Stimulated activated CD8-positive, alpha-beta memory T cell treated with anti-CD3 and anti-CD28 coated beads, Interleukin-15, amount 100 ng/mL, for 24 hours (primary cell): ENCODE measurements around the gene UVRAG.
"Not testable (repeated sequence)": the region's sequence is repeated elsewhere in the genome, so short reads cannot be mapped to it uniquely, and the experiment has no call there.

ENCODE experiments used
- DNase-seq: peaks from one replicate; pipeline ENCODE4 v3.0.0-alpha.2; 2020; ENCODE audit warnings: low read depth

Gene UVRAG

DNA sequence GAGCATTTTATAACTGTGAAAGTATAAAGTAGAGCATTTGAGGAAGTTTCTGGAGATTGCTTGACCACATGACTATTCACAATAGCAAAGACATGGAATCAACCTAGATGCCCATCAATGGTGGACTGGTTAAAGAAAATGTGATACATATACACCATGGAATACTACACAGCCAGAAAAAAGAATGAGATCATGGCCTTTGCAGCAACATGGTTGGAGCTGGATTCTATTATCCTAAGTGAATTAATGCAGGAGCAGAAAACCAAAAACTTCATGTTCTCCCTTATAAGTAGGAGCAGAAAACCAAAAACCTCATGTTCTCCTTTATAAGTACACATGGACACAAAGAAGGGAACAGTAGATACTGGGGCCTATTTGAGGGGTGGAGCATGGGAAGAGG lies 30.3 kb downstream of the UVRAG start:
- no peak for DNase-seq

DNA sequence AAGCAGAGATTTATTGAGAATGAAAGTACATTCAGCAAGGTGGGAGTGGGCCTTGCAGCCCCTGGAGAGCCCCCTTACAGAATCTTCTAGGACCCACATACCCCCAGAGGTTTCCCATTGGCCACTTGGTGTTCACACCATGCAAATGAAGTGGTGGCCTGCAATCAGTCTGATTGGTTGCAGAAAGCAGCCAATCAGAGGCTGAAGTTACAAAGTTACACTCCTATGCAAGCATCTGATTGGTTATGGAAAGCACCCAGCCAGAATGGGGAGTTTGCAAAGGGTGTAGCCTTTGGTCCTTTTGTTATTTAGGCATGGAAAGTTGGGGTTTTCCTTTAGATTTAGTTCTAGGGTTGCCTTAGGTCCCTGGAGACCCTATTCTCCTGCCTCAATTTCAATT lies 34.9 kb downstream of the UVRAG start:
- DNase-seq: no peak

DNA sequence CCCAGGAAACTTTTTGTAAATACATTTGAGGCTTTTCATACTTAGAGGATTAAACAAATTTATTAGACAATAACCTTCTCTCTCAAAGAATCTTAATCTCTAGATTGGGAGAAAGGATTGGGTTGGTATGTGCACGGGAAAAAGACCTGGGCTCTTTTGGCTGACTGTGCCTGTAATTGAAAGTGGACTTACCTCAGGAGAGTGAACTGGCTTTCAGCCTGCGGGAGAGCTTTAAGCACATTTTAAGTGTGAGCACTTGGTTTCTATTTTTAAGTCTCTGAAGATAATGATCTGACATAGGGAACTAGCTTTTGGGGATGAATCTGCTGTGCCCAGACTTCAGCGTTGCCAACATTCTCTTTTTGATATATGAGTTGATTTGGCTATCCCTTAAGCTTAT lies 35.8 kb downstream of the UVRAG start:
- no peak for DNase-seq

DNA sequence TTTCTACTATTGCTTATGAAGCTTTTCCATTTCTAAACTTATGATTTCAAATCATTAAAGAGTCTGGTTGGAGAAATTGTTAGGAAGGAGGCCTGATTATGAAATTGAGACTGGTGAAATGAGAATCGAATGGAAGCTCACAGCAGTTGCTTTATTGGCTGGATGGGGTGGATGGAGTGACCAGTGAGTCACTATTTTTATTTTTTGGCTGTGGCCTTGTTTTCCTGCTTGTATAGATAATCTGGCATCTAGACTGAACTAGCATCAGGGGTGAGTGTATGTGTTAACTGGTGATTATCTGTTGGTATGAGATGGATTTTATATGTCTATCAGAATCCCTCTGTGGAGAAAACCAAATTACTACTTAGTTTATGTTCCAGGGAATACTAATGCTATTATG lies 36.2 kb downstream of the UVRAG start:
- DNase-seq: no peak

DNA sequence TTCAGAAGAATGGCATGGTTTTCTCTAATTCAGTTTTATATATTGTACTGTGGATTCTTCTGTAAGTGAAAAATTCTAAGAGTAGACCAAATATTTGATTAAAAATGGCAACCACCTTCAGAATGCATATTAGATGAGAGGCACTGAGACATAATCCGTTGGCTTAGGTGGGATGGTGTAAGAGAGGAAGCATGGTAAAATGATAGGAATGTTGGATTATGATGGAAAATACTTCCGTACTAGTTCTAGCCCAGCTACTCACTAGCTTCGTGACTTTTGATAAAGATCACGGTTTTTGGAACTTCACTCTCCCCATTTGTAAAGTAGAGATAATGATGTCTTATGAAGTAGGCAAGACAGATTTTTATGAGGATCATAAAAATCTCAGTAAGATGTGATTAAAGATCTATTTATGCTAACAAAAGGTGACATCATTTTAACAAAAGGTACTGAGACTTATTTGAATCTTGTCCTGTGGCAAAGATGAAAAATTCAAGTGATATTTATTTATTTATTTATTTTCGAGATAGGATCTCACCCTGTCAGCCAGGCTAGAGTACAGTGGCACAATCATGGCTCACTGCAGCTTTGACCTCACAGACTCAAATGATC lies 37.5 kb downstream of the UVRAG start:
- no peak for DNase-seq

DNA sequence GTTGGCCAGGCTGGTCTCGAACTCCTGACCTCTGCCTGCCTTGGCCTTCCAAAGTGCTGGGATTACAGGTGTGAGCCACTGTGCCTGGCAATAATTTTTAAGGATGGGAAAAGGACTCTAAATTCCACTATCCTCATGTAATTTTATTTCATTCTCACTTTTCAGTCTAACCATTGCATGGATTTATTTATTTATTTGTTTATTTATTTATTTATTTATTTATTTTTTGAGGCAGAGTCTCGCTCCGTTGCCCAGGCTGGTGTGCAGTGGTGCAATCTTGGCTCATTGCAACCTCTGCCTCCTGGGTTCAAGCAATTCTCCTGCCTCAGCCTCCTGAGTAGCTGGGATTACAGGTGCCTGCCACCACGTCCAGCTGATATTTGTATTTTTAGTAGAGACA lies 38.6 kb downstream of the UVRAG start:
- not testable (repeated sequence) for DNase-seq

DNA sequence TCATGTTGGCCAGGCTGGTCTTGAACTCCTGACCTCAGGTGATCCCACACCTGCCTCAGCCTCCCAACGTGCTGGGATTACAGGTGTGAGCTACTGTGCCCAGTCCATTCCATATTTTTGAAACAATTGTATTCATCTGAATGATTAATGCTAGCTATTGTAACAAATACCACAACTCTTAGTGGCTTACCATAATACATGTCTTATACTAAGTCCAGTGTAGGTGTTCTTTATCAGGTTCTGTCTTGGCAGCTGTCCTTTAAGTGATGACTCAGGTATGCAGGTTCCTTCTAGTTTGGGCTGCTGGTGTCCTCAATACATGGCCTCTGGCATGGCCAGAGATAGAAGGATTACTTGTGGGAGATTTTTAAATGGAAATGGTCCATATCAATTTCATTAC lies 39.0 kb downstream of the UVRAG start:
- DNase-seq: no peak

DNA sequence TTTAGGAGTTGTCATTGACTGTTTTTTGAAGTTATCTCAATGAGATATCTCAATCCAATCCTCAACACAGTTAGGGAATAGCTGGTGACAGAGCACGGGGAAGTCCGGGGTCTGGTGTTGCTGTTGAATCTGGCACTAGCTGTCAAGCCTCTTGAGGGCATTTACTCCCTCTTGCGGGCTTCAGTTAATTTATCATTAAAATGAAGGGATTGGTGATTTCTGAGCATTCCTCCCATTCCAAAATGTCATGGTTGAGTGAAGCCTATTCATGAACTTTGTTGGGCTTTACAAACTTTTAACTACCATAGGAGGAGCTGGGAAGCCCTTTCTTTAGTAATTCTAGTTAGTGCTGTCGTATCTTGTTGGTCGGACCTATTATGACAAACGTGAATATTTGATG lies 40.2 kb downstream of the UVRAG start:
- DNase-seq: no peak

DNA sequence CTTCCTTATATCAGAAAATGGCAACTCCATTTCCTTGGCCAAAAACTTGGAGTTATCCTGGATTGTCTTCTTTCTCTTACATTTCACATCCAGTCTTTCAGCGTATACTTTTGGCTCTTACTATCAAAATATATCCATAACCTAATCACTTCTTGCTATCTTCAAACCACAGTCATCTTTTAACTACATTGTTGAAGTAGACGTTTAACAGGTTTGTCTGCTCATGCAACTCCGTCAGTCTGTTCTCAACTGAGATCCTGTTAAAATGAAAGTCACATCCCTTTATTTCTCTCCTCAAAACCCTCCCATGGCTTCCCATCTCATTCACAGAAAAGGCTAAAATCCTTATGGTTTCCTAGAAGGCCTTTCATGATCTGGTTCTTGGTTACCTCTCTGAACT lies 41.9 kb downstream of the UVRAG start:
- DNase-seq: no peak

DNA sequence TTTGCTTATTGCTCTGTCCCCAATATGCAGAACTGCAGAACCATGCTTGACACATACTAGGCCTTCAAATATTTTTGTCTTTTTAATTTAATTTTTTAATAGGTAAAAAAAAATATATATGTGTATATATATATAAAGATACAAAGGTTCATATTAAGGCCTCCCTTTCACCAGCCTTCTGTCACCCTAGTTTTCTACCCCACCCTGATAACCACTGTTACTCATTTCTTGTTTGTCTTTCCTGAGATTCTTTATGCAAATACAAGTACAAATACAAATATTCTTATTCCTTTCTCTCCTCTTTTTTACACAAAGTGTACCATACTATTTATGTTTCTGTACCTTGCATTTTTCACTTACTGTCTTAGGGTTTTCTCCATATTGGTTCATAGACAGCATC lies 43.0 kb downstream of the UVRAG start:
- DNase-seq: no peak

DNA sequence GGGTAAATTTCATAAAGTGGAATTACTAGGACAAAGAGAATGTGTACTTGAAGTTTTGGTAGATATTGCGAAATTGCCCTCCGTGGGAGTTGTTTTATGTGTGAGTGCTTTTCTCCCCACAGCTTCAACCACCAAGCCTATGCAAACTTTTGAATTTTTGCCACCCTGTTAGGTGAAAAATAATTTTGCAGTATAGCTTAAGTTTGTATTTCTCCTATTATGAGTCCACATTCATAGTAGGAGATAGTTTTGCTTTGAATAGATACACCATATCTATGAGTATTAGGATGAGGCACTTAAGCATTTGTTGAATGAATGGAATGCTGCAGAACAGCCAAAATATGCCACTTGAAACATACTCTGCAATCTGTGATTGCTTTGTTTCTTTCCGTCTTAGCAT lies 43.6 kb downstream of the UVRAG start:
- no peak for DNase-seq

DNA sequence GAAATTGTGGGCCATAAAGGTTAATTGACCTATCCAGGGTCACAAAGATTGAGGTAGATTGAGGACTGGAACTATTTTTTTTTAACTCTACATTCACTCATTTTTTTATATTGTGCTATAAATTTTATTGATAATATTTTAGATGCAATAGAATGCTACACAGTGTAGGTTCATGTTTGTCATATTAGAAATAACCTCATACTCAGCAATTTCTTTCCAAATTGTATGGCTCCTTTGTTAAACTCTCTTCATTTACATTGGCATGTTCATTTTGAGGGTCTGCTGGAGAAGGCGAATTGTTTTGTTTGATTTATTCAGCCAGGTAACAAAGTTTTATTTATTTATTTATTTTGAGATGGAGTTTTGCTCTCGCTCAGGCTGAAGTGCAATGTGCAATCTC lies 44.6 kb downstream of the UVRAG start:
- no peak for DNase-seq

DNA sequence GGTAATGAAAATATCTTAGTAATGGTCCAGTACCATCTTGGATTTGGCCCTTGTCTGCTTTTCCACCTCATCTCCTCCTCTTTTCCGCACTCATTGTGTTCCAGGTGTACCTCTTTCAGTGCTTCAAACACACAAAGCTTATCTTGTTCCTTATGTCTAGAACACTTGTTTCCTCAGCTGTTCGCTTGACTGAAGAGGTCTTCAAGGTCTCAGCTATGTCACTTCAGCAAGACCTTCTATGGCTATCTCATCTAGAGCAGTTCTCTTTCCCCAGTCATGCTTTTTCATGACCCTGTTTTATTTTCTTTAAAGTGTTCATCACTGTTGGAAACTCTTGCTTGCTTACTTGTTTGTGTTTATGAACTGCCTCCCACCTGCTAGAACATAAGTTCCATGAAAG lies 47.4 kb downstream of the UVRAG start:
- DNase-seq: no peak

DNA sequence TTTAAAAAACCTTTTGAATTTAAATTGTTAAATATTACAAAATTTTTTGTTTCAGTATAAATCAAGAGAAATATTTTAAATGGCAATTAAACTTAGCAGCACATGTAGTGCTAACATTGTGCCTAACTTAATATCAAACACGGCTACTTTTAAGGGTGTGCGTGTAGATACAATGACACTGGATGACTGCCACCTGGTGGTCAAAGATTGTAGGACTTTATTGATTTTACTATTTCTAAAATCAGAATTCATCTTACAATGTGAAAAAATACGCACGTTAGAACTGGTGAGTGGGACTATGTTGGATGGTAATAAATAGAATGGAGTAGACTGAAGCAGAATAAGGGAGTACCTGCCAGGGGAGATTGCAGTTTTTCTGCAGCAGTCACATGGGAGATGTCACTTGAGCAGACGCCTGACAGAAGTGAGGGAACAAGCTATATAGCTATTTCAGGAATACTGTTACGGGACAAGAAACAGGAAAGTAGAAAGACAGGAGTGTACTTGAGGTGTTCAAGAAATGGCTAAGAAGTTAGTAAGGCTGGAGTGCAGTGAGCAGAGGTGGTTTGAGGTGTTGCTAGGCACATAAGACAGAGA lies 52.9 kb downstream of the UVRAG start:
- no peak for DNase-seq

DNA sequence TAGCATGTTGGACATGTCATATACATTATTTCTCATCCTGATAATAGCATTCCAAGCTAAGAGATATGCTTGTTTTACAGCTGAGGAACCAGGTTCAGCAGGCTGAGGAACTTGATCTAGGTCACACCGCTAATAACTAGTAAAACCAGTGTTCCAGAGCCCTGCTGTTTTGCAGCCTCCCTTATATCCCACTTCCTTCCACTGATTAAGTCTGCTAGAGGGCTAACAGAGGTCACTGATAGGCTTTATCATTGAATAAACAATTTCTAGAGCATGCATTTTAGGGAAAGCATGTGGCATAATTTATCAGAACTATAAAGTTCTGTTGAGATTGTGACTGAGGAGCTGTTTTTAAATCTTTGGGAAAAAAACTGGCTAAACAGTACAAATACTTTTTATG lies 54.0 kb downstream of the UVRAG start:
- no peak for DNase-seq

DNA sequence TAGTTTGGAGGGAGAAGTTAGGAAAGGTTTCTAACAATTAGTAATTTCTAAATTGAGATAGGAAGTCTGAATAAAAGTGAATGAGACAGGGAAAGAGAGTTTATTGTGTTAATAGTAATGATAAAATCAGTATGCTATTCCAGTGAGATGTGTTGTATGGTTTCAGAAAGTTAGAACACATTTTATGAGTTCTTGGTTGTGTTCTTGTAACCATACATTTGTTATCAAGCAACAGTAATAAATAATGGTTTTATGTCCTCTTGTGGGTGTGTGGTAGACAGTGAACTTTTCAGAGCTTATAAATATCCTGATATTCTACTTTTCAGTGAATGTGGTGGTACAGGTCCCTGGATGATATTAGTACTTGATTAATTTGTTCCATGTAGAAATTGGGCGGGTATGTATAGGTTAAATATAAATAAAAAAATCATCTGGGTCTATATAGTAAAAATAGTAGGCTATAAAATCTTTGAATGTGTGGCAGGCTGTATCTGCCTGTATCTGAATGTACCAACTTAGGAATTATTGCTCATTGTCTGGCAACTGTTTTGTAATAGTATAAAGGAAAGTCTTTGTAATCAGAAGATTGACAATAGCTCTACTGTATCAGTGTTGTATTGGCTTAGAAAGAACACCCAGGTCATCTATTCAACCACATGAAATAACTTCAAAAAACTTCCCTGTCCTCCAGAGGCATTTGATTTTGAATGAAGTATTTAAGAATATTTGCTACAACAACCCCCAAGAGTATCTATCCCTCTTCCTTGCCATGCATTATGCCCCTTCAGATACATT lies 54.8 kb downstream of the UVRAG start:
- DNase-seq: no peak

DNA sequence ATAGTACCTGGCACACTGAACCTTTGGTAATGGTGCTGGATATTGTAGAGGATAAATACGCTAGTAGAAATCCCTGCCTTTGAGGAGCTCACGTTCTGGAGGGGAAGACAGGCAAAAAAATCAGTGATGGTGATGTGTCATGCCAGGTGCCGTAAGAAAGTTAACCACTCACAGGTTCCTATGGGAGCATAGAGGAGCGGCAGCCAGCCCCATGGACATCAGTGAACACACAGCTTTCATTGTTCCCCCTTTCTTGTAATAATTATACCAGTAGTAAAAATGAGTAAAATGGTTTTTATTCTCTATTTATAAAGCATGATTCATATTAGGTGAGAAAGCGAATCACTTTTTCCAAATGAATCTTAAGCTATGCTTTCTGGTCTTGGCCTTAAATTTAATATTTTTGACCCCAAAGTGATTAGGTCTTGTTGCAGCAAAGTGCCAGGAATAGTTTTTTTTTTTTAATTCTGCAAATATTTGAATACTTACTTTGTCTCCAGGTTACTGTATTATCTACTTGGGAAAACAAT lies 57.9 kb downstream of the UVRAG start:
- DNase-seq: no peak

DNA sequence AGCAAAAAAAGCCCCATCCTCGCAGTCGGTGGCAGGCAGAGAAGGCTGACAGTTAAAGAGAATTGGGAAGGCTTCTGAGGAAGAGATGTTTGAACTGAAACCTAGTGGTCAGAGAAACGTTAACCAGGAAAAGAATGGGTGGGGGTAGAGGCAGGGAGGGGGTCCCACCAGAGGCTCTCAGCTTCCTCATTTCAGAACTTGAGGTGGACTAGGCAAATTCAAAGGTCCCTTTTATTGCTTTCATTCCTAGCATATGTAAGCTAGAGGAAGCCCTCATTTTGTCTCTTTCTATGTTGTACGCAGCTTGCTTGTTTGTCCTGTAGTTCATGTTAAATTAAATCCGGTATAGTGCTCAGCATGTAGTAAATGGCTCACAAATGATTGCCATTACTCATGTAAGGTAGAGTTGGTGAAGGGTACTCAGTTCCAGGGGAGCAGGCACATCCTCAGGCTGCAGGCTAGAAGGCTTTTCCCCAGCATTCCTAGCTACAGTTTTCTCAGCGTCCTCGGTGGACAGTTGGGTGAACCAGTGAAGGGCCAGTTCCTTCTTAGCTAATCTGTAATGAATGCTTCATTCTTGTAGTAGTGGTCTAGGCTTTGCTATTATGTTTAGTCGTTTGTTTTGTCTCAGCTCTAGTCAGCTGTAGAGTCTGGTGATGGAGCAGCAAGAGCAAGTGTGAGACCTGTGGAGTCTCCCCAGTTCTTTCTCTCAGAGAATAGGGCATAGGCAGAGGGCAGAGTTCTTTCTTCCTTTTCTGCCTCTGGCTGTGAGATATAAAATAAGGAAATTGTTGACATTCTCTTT lies 58.6 kb downstream of the UVRAG start:
- no peak for DNase-seq

DNA sequence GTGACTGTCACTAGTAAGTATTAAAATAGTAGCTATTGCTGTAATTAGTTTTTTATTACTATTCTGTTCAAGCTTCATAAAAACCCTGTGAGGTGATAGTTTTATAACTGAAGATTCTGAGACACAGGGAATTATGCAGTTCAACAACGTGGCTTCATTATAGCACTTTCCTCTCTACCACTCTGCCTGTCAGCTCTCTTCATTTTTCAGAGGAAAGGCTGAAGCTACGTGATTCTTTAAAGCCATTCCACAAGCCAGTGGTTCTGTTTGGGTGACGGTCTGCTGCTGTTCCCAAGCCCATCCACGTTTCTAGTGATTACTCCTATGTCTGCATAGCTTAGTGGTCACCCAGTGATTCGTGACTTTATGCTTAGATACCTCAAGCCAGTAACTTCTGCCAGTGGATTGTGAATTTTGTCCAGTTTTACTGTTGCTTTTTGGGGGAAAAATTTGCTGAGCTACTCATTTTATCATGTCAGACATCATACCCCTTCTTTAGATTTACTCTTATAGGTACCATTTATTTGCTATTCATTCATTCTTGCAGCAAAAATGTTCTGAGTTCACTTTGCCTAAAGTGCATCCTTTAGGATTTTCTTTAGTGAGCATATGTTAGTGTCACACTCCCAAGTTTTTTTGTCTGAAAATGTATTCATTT lies 59.8 kb downstream of the UVRAG start:
- DNase-seq: no peak

DNA sequence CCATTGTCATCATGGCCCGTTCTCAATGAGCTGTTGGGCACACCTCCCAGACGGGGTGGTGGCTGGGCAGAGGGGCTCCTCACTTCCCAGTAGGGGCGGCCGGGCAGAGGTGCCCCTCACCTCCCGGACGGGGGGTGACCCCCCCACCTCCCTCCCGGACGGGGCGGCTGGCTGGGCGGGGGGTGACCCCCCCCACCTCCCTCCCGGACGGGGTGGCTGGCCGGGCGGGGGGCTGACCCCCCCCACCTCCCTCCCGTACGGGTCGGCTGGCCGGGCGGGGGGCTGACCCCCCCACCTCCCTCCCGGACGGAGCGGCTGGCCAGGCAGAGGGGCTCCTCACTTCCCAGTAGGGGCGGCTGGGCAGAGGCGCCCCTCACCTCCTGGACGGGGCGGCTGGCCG lies 62.3 kb downstream of the UVRAG start:
- not testable (repeated sequence) for DNase-seq

DNA sequence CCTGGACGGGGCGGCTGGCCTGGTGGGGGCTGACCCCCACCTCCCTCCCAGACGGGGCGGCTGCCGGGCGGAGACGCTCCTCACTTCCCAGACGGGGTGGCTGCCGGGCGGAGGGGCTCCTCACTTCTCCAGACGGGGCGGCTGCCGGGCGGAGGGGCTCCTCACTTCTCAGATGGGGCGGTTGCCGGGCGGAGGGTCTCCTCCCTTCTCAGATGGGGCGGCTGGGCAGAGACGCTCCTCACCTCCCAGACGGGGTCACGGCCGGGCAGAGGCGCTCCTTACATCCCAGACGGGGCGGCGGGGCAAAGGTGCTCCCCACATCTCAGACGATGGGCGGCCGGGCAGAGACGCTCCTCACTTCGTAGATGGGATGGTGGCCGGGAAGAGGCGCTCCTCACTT lies 62.9 kb downstream of the UVRAG start:
- not testable (repeated sequence) for DNase-seq

DNA sequence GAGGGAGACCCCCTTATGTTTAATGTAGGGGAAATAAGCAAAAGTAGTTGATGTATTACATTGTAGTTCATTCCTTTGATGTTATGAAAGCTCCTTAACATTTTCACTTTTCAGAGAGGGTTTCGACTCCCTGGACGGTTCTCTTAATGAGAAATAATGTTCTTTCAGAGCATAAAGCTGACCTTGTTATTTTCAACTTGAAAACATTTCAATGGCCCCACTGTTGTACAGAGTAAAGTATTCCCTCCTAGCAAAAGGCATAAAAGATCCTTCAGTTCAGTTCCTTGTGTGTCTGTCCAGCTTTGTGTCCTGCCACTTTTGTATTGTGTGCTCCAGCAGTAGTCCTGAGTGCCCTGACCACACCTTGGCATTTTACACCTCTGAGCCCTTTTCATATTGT lies 63.9 kb downstream of the UVRAG start:
- DNase-seq: no peak
